NCI-H2171 treated with DMSO at 0.1 percent for 48 hours (cell line): ENCODE data around the gene TMEM263.
"Not testable (repeated sequence)": the region's sequence is repeated elsewhere in the genome, so short reads cannot be mapped to it uniquely, and the experiment has no call there.

Source experiments
- DNase-seq: peaks from one replicate; lab custom pipeline; 2025; lab: John Stamatoyannopoulos, UW

Gene TMEM263

DNA sequence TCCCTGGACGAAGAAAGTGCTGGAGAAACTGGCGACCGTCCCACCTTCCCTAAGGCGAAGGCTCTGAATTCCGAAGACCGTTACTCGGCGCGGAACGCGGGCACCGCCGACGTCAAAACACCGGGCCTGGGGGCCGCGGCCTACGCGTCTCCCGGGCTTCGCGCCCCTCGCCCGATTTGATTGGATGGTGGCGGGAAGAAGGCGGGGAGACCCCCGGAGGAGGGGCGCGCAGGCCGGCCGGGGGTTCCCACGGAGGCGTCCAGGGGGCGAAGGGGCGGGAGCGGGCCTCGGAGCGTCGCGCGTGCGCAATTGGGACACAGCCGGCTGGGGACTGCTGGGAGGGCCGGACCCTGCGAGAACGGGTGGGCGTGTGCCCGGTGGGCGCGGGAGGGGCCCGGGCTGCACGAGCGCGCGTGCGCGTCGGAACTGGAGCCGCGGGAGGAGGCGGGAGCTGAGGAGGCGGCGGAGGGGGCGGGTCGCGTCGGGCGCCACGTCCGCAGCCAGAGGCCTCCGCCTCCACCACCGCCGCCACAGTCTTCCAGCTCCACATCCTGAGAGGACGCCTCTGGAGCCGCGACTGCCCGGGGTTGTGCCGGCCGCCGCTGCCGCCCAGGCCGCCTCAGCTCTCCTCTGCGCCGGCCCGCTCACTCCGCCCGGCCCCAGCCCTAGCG is at the start of gene TMEM263:
TSS of gene TMEM263 (plus strand) at position 531 of the 671 bp plus-strand sequence. CDS start 11,210 bp downstream, outside the sequence.
- peak; percentile 97 for DNase-seq

DNA sequence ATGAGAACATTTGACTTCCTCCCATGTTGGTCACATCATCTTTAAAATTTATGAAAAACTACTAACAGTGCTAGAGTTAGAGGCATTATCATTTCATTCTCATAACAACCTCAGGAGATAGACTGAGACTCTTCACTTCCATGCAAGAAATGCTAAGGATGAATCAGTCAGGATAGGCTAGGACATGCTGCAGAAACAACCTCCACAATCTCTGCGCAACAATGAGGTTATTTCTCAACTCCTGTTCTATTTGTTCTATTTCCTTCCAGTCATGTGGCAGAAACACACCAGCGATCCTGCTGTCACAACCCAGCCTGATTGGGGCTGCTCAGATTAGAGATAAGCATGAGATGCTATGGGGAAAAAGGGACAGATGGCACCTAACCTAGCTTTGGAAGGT is 49.0 kb upstream of the TMEM263 start:
- DNase-seq = peak; percentile 71

DNA sequence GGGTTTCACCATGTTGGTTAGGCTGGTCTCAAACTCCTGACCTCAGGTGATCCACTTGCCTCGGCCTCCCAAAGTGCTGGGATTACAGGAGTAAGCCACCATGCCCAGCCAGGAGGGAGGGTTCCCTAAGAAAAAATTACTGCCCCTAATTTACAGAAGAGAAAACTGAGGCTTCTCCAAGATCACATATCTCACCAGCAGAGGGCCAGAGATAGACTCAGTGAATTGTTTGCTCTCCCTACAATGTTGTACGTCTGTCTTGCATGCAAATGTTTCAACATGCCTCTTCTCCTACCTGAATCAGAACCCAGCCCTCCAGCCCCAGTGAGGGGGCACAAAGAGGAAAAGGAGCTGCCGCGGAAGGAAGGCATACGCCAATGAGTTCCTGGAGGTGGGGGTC is 48.3 kb upstream of the TMEM263 start:
- DNase-seq = no peak

DNA sequence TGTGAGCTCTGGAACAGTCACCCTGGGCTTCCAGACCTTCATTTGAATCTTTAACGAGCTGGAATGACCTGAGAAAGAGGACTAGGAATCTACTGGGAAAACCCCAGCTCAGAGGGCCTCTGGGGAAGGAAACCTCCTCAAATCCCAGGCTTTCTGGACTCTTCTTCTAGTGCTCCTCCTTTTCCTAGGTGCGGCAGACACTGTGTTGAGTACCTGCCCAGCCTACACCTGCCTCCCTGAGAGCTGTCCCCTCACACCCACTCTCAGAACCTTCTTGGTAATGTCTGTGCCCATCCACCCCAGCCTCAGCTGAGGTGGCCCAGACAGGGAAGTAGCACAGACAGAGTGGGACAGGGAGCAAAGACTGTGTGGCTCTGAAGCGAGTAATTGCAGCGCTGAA is 47.9 kb upstream of the TMEM263 start:
- no peak for DNase-seq

DNA sequence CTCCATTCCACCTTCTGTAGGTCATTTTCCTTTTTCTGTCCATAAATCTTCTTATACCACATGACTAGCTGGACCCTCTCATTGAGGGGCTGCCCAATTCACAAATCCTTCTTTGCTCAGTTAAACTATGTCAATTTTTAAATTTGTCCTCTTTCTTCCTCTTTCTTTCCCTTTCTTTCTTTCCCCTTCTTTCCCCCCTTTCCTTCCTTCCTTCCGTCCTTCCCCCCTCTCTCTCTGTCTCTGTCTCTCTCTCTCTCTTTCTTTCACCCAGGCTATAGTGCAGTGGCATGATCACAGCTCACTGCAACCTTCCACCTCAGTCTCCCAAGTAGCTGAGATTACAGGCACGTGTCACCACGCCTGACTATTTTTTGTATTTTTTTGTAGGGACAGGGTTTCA is 47.1 kb upstream of the TMEM263 start:
- DNase-seq = no peak

DNA sequence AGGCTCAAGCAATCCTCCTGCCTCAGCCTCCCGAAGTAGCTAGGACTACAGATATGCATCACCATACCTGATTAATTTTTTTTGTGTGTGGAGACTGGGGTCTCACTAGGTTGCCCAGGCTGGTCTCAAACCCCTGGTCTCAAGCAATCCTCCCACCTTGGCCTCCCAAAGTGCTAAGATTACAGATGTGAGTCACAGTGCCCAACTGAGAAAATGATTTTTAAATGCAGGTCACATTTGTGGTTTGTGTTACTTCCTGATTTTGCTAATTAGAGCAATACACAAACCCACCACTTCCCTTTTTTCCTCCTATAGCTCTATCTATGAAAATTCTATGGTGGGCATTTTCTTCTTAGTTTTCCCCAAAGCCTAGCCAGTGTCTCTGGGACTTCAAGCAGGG is 45.5 kb upstream of the TMEM263 start:
- DNase-seq = no peak

DNA sequence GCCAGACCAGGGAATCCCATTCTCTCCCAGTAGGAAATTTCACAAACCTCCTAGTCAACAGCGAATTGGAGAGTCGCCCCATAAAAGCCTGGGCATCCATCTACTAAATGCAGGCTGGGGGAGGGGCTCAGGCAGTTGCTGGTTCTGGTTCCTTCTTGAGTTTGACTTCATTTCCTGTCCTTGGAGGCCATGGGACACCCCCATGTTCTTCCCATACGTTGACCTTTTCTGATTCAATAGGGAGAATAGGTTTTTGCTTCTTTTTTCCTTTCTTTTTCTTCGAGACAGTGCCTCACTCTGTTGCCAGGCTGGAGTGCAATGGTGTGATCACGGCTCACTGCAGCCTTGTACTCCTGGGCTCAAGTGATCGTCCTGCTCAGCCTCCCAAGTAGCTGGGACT is 44.1 kb upstream of the TMEM263 start:
- no peak for DNase-seq

DNA sequence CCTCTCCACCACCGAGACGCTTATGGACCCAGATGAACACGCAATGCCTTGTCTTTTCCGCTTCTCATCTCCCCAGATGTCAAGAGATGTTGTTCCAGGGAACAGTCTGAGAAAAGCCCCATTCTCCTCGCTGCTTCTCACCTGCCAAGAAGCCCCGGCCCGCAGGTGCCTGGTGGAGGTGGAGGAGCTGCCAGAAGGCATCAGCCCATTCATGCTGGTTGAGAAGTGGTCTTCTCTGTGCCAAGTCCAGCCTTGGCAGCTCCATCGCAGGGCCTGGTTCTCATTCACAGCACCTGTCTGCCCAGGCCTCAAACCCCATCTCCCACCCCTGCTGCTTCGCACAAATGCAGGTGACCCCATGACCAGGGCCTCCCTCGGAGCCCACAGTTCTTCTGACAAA is 42.3 kb upstream of the TMEM263 start:
- DNase-seq = no peak

DNA sequence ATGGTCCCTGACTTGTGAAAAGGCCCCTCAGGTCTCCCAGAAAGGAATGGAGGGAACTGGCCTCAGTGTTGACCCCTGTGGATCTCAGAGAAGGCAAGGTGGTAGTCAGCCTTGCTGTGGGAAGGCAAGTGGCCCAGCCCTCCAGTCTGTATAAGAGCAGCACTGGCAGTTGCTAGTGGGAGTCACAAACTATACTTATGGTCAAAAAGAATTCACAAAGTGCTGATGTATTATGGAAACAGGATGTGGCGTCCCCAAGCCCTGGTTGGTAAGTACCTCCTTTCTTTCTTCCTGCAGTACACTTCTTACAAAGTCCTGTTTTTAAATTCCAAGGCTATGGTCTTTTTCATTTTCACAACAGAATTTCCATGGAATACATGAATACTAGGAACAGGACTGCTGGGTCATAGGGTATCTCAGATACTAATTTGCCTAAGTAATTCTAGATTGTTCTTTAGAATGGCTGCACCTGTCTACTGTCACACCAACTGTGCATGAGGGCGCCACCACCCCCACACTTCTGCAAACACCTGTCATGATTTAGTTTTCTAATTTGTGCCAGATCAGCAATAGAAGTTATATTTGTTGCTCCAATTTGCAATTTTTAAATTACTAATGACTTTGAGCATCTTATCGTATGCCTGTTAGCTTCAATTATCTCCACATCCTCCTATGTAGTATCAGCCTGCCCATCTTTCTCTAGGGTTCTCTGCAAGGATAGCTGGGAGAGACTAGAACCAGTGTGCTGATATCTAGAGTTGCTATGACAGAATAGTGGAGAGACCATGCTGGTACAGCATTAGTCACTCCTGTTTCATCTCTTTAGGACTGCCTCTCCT is 40.7 kb upstream of the TMEM263 start:
- DNase-seq = no peak

DNA sequence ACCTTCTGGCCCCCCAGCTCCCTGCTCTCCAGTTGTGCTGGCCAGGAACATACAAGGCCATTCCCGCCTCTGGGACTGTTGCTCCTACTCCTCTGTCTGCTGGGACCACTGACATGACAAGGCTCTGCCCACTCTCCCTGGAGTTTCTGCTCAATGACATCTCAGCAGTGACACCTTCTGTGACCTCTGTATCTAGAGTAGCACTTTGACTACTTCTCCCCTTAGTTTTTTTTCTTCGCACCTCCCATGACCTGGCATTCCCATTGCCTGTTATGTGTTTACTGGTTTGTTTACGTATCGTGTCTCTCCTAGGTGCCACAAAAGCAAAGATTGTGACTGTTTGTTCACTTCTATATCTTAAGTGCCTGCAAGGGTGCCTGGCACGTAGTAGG is 40.1 kb upstream of the TMEM263 start:
- DNase-seq = no peak

DNA sequence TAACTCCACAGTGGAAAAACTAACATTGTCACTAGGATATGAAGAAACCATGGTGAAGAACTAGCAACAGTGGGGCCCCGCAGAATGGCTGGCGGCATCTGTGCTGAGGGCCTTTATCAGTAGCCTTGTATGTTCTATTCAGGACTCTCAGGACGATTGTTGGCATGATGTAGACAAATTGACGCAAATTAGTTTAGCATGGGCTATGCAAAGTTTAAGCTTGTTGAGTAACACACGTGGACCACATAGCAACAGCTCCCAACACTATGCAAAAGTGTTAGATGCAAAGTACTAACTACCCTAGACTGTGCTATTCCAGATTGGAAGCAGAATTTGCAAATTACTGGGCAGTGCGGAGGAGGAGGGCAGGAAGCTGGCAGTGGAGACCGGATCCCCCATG is 38.2 kb upstream of the TMEM263 start:
- no peak for DNase-seq

DNA sequence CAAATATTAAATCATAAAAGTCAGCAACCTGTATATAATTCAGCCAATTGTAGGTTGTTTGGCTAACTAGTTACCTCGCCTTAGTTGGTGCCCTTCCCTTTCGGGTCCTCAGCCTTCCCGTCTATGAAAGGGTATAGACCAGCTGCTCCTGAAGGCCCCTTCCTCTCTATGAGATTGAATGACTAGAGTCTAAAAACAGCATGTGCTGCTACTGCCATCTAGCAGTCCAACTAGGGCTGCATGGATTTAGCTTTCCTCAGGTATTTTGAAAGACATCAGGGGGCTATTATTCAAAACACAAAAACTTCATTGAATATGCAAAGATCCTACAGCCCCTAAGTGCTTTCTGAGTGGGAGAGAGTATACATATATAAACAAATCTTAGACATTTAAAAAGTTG is 37.0 kb upstream of the TMEM263 start:
- peak; percentile 75 for DNase-seq

DNA sequence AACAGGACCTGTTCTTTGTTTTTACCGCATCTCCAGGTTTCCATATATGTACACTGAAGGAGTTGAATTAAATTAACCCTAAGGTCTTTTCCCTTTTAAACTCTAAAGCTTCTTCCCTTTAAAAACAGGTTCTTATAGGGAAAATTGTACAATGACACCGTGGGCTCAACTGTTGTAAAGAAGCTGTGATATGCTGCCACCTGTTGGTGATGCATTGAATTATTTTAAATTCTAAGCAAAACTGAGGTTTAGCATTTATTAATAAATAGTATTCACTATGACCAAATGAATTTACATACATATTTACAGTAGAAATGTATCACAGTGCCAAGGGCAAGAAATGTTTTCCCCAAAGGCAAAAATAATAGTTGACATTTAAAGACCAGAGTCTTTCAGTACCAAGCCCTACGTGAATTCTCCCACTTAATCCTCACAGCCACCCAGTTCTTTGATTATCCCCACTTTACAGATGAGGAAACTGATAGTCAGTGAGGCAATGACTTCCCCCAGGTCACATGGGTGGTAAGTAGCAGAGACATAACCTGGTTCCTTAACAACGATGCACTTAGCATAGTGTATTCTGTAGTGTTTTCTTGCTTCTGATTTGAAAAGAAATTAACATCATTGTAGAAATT is 35.7 kb upstream of the TMEM263 start:
- DNase-seq = peak; percentile 47

DNA sequence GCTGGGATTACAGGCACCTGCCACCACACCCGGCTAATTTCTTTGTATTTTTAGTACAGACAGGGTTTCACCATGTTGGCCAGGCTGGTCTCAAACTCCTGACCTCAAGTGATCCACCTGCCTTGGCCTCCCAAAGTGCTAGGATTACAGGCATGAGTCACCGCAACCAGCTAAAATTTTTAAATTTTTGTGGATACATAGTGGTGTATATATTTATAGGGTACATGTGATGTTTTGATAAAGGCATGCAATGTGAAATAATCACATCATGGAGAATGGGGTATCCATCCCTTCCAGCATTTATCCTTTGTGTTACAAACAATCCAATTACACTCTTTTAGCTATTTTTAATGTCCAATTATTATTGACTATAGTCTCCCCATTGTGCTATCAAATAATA is 33.7 kb upstream of the TMEM263 start:
- DNase-seq = not testable (repeated sequence)

DNA sequence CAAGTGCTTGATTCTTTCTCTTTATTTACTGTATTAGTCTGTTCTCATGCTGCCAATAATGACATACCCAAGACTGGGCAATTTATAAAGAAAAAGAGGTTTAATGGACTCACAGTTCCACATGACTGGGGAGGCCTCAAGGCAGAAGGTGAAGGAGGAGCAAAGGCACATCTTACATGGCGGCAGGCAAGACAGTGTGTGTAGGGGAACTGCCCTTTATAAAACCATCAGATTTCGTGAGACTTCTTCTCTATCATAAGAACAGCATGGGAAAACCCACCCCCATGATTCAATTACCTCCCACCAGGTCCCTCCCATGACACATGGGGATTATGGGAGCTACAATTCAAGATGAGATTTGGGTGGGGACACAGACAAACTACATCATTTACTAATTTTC is 32.1 kb upstream of the TMEM263 start:
- not testable (repeated sequence) for DNase-seq

DNA sequence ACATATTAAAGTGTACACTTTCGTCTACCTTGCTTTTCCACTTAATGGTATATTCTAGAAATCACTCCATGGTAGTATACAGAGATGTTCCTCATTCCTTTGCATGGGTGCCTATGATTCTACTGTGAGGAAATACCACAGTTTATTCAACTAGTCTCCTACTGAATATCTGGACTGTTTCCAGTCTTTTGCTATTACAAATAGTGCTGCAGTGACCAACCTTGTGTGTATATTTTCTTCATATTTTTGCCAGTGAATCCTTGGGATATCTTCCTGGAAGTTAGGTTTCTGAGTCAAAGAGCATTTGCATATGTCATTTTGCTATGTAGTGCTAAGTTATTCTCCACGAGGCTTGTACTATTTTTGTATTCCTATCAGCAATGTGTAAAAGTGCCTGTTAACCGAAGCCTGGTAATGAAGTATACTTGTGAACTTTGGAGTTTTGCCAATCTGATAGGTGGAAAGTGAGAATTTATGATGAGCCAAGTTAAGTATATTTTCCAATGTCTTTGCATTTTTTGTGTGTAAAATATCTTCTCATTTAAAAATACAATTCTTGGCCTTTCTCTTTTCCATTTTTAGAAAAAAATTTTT is 31.3 kb upstream of the TMEM263 start:
- DNase-seq = no peak

DNA sequence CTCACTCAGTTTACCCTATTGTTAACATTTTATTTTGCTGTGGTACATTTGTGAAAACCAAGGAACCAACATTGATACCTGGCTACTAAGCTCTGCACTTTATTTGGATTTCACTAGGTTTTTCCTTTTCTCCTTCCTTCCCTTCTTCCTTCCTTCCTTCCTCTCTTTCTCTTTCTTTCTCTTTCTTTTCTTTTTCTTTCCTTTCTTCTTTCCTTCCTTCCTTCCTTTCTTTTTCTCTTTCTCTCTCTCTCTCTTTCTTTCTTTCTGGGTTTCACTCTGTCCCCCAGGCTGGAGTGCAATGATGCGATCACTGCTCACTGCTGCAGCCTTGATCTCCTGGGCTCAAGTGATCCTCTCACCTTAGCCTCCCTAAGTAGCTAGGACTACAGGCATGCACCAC is 29.1 kb upstream of the TMEM263 start:
- no peak for DNase-seq

DNA sequence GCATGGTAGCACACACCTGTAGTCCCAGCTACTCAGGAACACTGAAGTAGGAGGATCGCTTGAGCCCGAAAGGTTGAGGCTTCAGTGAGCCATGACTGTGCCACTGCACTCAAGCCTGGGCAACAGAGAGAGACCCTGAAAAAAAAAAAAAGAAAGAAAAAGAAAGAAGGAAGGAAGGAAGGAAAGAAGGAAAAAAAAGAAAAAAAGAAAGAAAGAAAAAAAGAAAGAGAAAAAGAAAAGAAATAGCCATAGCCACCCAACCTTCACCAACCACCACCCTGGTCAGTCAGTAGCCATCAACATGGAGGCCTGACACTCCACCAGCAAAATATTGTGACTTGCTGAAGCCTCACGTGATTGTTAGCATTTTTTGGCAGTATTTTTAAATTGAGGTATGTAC is 21.4 kb upstream of the TMEM263 start:
- no peak for DNase-seq

DNA sequence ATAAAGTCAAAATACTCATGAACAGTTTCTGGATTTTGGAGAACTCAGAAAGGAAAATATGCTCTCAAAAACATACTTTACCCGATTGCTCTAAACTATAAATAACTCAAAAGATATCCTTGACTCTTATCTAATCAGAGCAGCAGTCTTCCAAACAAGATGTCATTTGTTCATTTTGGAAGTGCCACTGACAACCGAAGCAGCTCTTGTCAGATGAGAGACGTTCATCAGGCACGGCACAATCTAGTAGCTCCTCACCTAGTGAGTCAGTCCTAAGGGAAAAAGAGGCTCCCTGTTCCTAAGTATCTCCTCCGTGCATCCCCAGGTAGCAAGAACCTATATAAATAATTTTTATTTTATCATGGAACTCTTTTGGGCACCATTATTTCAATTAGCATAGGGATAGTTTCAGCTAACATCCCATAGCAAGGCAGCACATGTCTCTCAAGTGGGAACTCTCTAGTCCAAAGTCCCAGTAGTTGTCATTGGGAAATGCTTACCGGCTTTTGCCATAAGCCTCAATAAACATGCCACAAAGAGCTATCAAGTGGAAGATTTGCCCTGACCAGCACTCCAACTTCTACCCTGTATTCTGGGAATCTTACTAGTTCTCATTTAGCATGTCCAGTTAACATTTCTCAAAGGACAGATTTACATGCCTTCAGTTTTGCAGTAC is 14.1 kb upstream of the TMEM263 start:
- DNase-seq = no peak

DNA sequence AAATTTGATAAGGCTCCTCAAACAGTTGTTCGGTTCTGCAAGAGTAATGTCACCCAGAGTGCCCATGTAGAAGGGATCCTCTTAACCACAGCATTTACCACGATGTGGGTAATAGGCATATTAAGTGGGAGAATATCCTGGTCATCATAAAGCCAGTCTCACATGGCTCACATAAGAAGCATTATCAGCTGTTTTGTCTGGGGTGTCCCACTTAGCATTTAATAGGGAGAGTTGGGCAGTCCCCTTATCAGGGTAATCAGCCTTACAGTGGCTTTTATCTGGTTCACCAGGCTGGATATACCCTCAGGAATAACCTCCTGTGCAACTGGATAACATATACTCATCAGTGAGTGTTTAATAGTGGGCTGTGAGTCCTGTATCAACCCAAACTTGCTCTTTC is 12.9 kb upstream of the TMEM263 start:
- no peak for DNase-seq

DNA sequence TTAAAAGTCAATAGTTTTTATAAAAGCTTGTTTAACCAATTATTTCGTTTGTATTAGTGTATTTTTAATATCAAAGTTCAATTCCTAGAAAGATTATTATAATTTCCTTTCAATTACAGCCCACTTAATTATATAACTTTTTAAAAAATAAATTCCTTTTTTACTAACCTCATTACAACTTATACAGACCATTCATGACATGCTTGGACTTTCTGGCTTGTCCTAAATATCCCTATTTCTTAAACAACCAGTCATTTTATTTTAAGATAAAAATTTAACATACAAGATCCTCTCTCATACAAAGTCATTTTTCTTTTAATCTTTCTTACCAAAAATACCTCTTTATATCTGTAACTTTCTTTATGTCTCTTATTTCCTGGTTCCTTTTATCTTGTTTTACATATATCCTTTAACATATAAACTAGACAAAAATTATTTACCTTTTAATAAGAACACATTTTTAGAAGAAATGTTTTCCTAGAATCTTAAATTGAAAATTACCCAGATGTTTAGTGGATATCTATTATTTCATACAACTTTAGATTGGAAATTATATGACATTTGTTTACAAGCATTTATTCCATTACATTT is 10.4 kb upstream of the TMEM263 start:
- DNase-seq = no peak

DNA sequence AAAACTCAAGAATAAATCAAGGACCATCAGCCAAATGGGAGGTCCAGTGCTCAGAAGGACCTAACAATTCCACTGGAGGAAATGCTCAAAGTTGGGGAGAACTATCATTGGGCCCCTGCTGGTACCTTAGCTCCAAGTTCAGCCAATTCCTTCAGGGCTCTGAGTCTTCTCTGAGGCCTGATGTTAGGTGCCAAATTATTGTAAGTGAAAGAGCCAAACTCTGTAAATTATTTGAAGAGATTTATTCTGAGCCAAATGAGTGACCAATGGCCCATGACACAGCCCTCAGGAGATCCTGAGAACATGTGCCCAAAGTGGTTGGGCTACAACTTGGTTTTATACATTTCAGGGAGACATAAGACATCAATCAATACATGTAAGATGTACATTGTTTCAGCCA is 8.2 kb upstream of the TMEM263 start:
- no peak for DNase-seq
